ENCODE measurements around the gene FFAR2. TPM values are rescaled to one million over a fixed set of nuclear protein-coding genes. Genes with fewer than 3 reads are reported as not detected.

FFAR2 gene
- total RNA-seq, 1 experiment from 2014 or later: not detected

DNA sequence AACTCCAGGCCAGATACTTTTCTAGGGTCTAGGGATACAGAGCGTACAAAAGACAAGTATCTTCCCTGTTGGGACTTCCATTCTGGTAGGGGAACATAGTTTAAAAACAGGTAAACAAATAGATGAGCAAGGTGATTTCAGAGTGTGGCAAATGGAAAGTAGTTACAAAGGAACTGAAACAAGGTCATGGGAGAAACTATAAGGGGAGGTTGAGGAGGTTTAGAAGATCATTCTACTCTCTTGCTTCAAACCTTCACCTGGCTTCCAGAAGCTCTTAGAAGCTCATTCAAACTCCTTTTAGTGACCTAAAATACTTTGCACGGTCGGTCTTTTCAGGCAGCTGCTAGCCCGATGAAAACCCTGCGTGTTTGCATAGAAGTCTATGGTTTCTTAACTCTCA is 9.1 kb downstream of the FFAR2 start:
- no peak overlapping the region for H3K9ac ChIP-seq (ENCODE audit: low read length)
- POLR2A ChIA-PET (ENCODE audit: unreplicated experiment): no interaction called here
- H3K36me3 ChIP-seq (ENCODE audit: low read depth, low read length): no peaks in the 10 kb centered on the region
- H3K9me3 ChIP-seq (ENCODE audit: low read length): no peaks in the 10 kb centered on the region
- no TSS peak for BruUV-seq (replicated peaks)
- intact Hi-C loops (cut with micrococcal nuclease): no loop called here
- H3K4me2 ChIP-seq (ENCODE audit: low read length): no peak overlapping the region
- no peak for ATAC-seq
- H2AFZ ChIP-seq (ENCODE audit: low read length): no peak overlapping the region
- CTCF ChIA-PET: no interaction called here
- no peaks in the 10 kb centered on the region for H3F3A ChIP-seq (ENCODE audit: low read length, unreplicated experiment)
- TF ChIP-seq CTCF (conservative IDR thresholded peaks at IDR 0.05; ENCODE audit: low read depth, low read length) (no peak), EZH2phosphoT487 (IDR thresholded peaks at IDR 0.05; ENCODE audit: borderline replicate concordance, low read length) (no peak), EZH2 (IDR thresholded peaks at IDR 0.05; ENCODE audit: low read length, unreplicated experiment) (no peak)
- H4K20me1 ChIP-seq (ENCODE audit: low read length): no peaks in the 10 kb centered on the region
- H3K79me2 ChIP-seq (ENCODE audit: low read length): no peaks in the 10 kb centered on the region
- no peak overlapping the region for H3K27ac ChIP-seq (ENCODE audit: low read length)
- no peaks in the 10 kb centered on the region for H3K4me1 ChIP-seq (ENCODE audit: insufficient read depth, low read length)
- no peak overlapping the region for H3K4me3 ChIP-seq (ENCODE audit: low read length)
- DNase-seq: no peak
- H3K9me2 ChIP-seq (replicated peaks; ENCODE audit: low read length): no peaks in the 10 kb centered on the region
- peaks cover 6% of the 10 kb centered on the region for H3K27me3 ChIP-seq (ENCODE audit: low read length)

- POLR2A ChIA-PET (ENCODE audit: unreplicated experiment): no interaction called here
- H3K9ac ChIP-seq (ENCODE audit: low read length): no peak overlapping the region
- DNase-seq: no peak
- TF ChIP-seq EZH2 (IDR thresholded peaks at IDR 0.05; ENCODE audit: low read length, unreplicated experiment) (no peak), EZH2phosphoT487 (IDR thresholded peaks at IDR 0.05; ENCODE audit: borderline replicate concordance, low read length) (no peak), CTCF (conservative IDR thresholded peaks at IDR 0.05; ENCODE audit: low read depth, low read length) (no peak)
- H3K4me2 ChIP-seq (ENCODE audit: low read length): no peak overlapping the region
- no peaks in the 10 kb centered on the region for H3K36me3 ChIP-seq (ENCODE audit: low read depth, low read length)
- H3K27me3 ChIP-seq (ENCODE audit: low read length): peaks cover 6% of the 10 kb centered on the region
- intact Hi-C loops (cut with micrococcal nuclease): no loop called here
- H3K9me2 ChIP-seq (replicated peaks; ENCODE audit: low read length): no peaks in the 10 kb centered on the region
- no peaks in the 10 kb centered on the region for H4K20me1 ChIP-seq (ENCODE audit: low read length)
- no peak overlapping the region for H3K27ac ChIP-seq (ENCODE audit: low read length)
- H2AFZ ChIP-seq (ENCODE audit: low read length): no peak overlapping the region
- BruUV-seq (replicated peaks): no TSS peak
- CTCF ChIA-PET: no interaction called here
- H3K79me2 ChIP-seq (ENCODE audit: low read length): no peaks in the 10 kb centered on the region
- H3F3A ChIP-seq (ENCODE audit: low read length, unreplicated experiment): no peaks in the 10 kb centered on the region
- no peaks in the 10 kb centered on the region for H3K9me3 ChIP-seq (ENCODE audit: low read length)
- no peak overlapping the region for H3K4me3 ChIP-seq (ENCODE audit: low read length)
- ATAC-seq: no peak
- H3K4me1 ChIP-seq (ENCODE audit: insufficient read depth, low read length): no peaks in the 10 kb centered on the region
Measured at GRCh38 chr19:35458192-35458591, 10.1 kb downstream of the FFAR2 start.

- ATAC-seq (no peak), DNase-seq (no peak)
- H3K4me2 ChIP-seq (ENCODE audit: low read length): no peak overlapping the region
- no peak overlapping the region for H3K27ac ChIP-seq (ENCODE audit: low read length)
- H3K4me1 ChIP-seq (ENCODE audit: insufficient read depth, low read length): no peaks in the 10 kb centered on the region
- H3K4me3 ChIP-seq (ENCODE audit: low read length): no peak overlapping the region
- BruUV-seq (replicated peaks): no TSS peak
- H3K27me3 ChIP-seq (ENCODE audit: low read length): peaks cover 6% of the 10 kb centered on the region
- no peaks in the 10 kb centered on the region for H3K79me2 ChIP-seq (ENCODE audit: low read length)
- no peaks in the 10 kb centered on the region for H3K9me3 ChIP-seq (ENCODE audit: low read length)
- ChIA-PET CTCF (no interaction called here), POLR2A (ENCODE audit: unreplicated experiment) (no interaction called here)
- TF ChIP-seq CTCF (conservative IDR thresholded peaks at IDR 0.05; ENCODE audit: low read depth, low read length) (no peak), EZH2phosphoT487 (IDR thresholded peaks at IDR 0.05; ENCODE audit: borderline replicate concordance, low read length) (no peak), EZH2 (IDR thresholded peaks at IDR 0.05; ENCODE audit: low read length, unreplicated experiment) (no peak)
- H2AFZ ChIP-seq (ENCODE audit: low read length): no peak overlapping the region
- intact Hi-C loops (cut with micrococcal nuclease): no loop called here
- no peaks in the 10 kb centered on the region for H4K20me1 ChIP-seq (ENCODE audit: low read length)
- H3F3A ChIP-seq (ENCODE audit: low read length, unreplicated experiment): no peaks in the 10 kb centered on the region
- no peak overlapping the region for H3K9ac ChIP-seq (ENCODE audit: low read length)
- H3K9me2 ChIP-seq (replicated peaks; ENCODE audit: low read length): no peaks in the 10 kb centered on the region
- H3K36me3 ChIP-seq (ENCODE audit: low read depth, low read length): no peaks in the 10 kb centered on the region
Measured at GRCh38 chr19:35458731-35459391, 10.8 kb downstream of the FFAR2 start.

Data from PC-3 (cell line).